SK-N-SH (cell line): Measurements from ENCODE around the gene JPH3. TPM values are rescaled to one million over a fixed set of nuclear protein-coding genes. Genes with fewer than 3 reads are reported as not detected.

ENCODE experiments used
- CTCF ChIA-PET: fragments of 300-600, 350-600 bp; formaldehyde crosslinking; extraction: SDS; loops from one replicate; lab custom pipeline; 2021; lab: Yijun Ruan, JAX
- POLR2A ChIA-PET: fragments of 350-600 bp; sonication (Branson Sonifier 250); formaldehyde crosslinking; extraction: SDS; loops from one replicate; lab custom pipeline; 2020; ENCODE audit warnings: antibody characterized with exemption, inconsistent platforms; lab: Yijun Ruan, JAX
- DNase-seq: peaks from one replicate; pipeline ENCODE4 v3.0.0; 2012
- H2AFZ ChIP-seq: fragments of 200-600 bp; sonication (generic); 2 replicates; pipeline ENCODE4 v1.8.1; 2016; ENCODE audit warnings: antibody characterized with exemption, mild to moderate bottlenecking, low read depth
- H3F3A ChIP-seq: fragments of 200-600 bp; sonication (generic); replicated peaks from 2 replicates; pipeline ENCODE3; 2016; ENCODE audit warnings: antibody characterized with exemption, mild to moderate bottlenecking; ENCODE audit not compliant: insufficient read depth
- H3K27ac ChIP-seq, 2 experiments: fragments of 200-500 bp in 1 of 2; fragments of 200-600 bp in 1 of 2; sonication (Bioruptor generic) in 1 of 2; sonication (generic), shearing (Covaris generic) in 1 of 2; 2 replicates each; pipeline versions ENCODE4 v1.5.1 to v1.6.1; 2014 to 2016; ENCODE audit warnings: low read depth in 2 of 2, inconsistent platforms in 1 of 2, low read length in 1 of 2, mild to moderate bottlenecking in 1 of 2, mixed read lengths in 1 of 2
- H3K27me3 ChIP-seq: fragments of 200-600 bp; sonication (generic), shearing (Covaris generic); 2 replicates; pipeline ENCODE4 v1.6.1; 2016; ENCODE audit warnings: mixed run types; ENCODE audit not compliant: insufficient read depth
- H3K36me3 ChIP-seq, 2 experiments: fragments of 200-500 bp in 1 of 2; fragments of 200-600 bp in 1 of 2; sonication (Bioruptor generic) in 1 of 2; sonication (generic) in 1 of 2; replicated peaks in 1 of 2; 2 replicates each; pipeline versions ENCODE3 to v1.5.1; 2014 to 2016; ENCODE audit warnings: low read length in 1 of 2, mild to moderate bottlenecking in 1 of 2; ENCODE audit not compliant: insufficient read depth in 2 of 2, control insufficient read depth in 1 of 2
- H3K4me1 ChIP-seq, 2 experiments: fragments of 200-500 bp in 1 of 2; fragments of 200-600 bp in 1 of 2; sonication (Bioruptor generic) in 1 of 2; sonication (generic), shearing (Covaris generic) in 1 of 2; 2 replicates each; pipeline versions ENCODE4 v1.5.1 to v1.6.1; 2014 to 2016; ENCODE audit warnings: low read depth in 1 of 2, low read length in 1 of 2, mixed run types in 1 of 2; ENCODE audit not compliant: insufficient read depth in 2 of 2, control insufficient read depth in 1 of 2
- H3K4me2 ChIP-seq: fragments of 200-600 bp; sonication (generic), shearing (Covaris generic); 2 replicates; pipeline ENCODE4 v1.6.1; 2017; ENCODE audit warnings: mixed run types
- H3K4me3 ChIP-seq, 2 experiments: fragments of 200-500 bp in 1 of 2; fragments of 200-600 bp in 1 of 2; sonication (Bioruptor generic) in 1 of 2; sonication (generic), shearing (Covaris generic) in 1 of 2; 2 replicates each; pipeline versions ENCODE4 v1.5.1 to v1.8.1; 2014 to 2016; ENCODE audit warnings: low read depth in 2 of 2, inconsistent platforms in 1 of 2, low read length in 1 of 2, mild to moderate bottlenecking in 1 of 2, mixed read lengths in 1 of 2, moderate library complexity in 1 of 2
- H3K79me2 ChIP-seq: fragments of 200-600 bp; sonication (generic); 2 replicates; pipeline ENCODE4 v1.8.1; 2017; ENCODE audit warnings: mild to moderate bottlenecking; ENCODE audit not compliant: insufficient read depth
- H3K9ac ChIP-seq: fragments of 200-600 bp; sonication (generic); 2 replicates; pipeline ENCODE4 v1.6.1; 2017; ENCODE audit warnings: mixed run types
- H3K9me2 ChIP-seq: fragments of 200-600 bp; sonication (generic); 2 replicates; pipeline ENCODE4 v1.6.1; 2017; ENCODE audit warnings: mixed run types
- H3K9me3 ChIP-seq: fragments of 200-600 bp; sonication (generic); 2 replicates; pipeline ENCODE4 v1.6.1; 2017; ENCODE audit warnings: mixed run types, mild to moderate bottlenecking, moderate library complexity
- H4K20me1 ChIP-seq: fragments of 200-600 bp; sonication (generic); 2 replicates; pipeline ENCODE4 v1.6.1; 2017; ENCODE audit warnings: mild to moderate bottlenecking, mixed run types; ENCODE audit not compliant: insufficient read depth
- EZH2phosphoT487 ChIP-seq: fragments of 200-600 bp; sonication (generic); IDR thresholded peaks from 2 replicates; pipeline ENCODE4 v1.6.1; 2017; ENCODE audit warnings: low read depth, mixed run types, mild to moderate bottlenecking, antibody characterized with exemption, moderate library complexity, borderline replicate concordance
- FOSL2 ChIP-seq: IDR thresholded peaks from 2 replicates; pipeline ENCODE4 v1.4.0; 2012; ENCODE audit warnings: low read depth, mild to moderate bottlenecking, moderate library complexity, borderline replicate concordance
- FOXJ3 ChIP-seq: sonication (generic); formaldehyde crosslinking; IDR thresholded peaks from 2 replicates; pipeline ENCODE4 v1.5.1; 2020; ENCODE audit warnings: mild to moderate bottlenecking, missing genetic modification reagents
- FOXM1 ChIP-seq: IDR thresholded peaks from 2 replicates; pipeline ENCODE4 v1.4.0; 2012; ENCODE audit warnings: low read depth, mild to moderate bottlenecking
- MAX ChIP-seq: IDR thresholded peaks from 2 replicates; pipeline ENCODE4 v1.4.0; 2012; ENCODE audit warnings: low read depth
- NFIC ChIP-seq: IDR thresholded peaks from 2 replicates; pipeline ENCODE4 v1.4.0; 2012; ENCODE audit warnings: borderline replicate concordance
- PBX3 ChIP-seq: IDR thresholded peaks from 2 replicates; pipeline ENCODE4; 2012
- POLR2AphosphoS5 ChIP-seq: IDR thresholded peaks from 2 replicates; pipeline ENCODE4 v1.6.1; 2012; ENCODE audit warnings: low read depth, low read length
- REST ChIP-seq: IDR thresholded peaks from 2 replicates; pipeline ENCODE4 v1.6.1; 2012; ENCODE audit warnings: mild to moderate bottlenecking, low read depth, low read length, moderate library complexity
- RFX5 ChIP-seq: IDR thresholded peaks from 2 replicates; pipeline ENCODE4 v1.6.1; 2012; ENCODE audit warnings: mild to moderate bottlenecking, improper control_type of control experiment, low read length
- RXRA ChIP-seq: IDR thresholded peaks from 2 replicates; pipeline ENCODE4 v1.4.0; 2012; ENCODE audit warnings: low read depth, mild to moderate bottlenecking, borderline replicate concordance
- SIN3A ChIP-seq: IDR thresholded peaks from 2 replicates; pipeline ENCODE4 v1.6.1; 2012; ENCODE audit warnings: low read depth, mild to moderate bottlenecking, low read length, moderate library complexity, borderline replicate concordance
- SMC3 ChIP-seq: IDR thresholded peaks from 2 replicates; pipeline ENCODE4 v1.6.1; 2012; ENCODE audit warnings: low read depth, low read length, improper control_type of control experiment
- TAF1 ChIP-seq: IDR thresholded peaks from 2 replicates; pipeline ENCODE4 v1.6.1; 2012; ENCODE audit warnings: low read depth, mild to moderate bottlenecking, low read length, moderate library complexity, borderline replicate concordance
- TCF12 ChIP-seq: IDR thresholded peaks from 2 replicates; pipeline ENCODE4 v1.4.0; 2012
- USF1 ChIP-seq: IDR thresholded peaks from 2 replicates; pipeline ENCODE4 v1.4.0; 2012; ENCODE audit warnings: low read depth, borderline replicate concordance
- YY1 ChIP-seq: IDR thresholded peaks from 2 replicates; pipeline ENCODE4 v1.4.0; 2012; ENCODE audit warnings: low read depth, mild to moderate bottlenecking
- WGBS: methylation state at CpG from one replicate; pipeline ENCODE4 v1.1.6; 2017; ENCODE audit warnings: low lambda C conversion rate; 5-methylcytosine and 5-hydroxymethylcytosine counted together
- polyA plus RNA-seq, 3 experiments: library from polyadenylated mRNA; depleted of rRNA; stranded (reverse); fragments of >200 nt; gene quantifications; 2 replicates each; pipeline ENCODE4 v1.2.3, GENCODE V29; 2012

The JPH3 gene
- polyA plus RNA-seq, 1 of the 3 experiments (the other 2 are of a cell fraction), result 0.25 TPM

- CTCF ChIA-PET, result interaction anchor here (0.5 to 11.7 kb wide), 11 partner anchors 11 to 289 kb away, joined by 3 to 229 read pairs (median 5); no protein-coding TSS in a partner anchor
- Histone ChIP-seq H3K4me2 (peak overlapping the region; percentile 81), H3K9ac (peak overlapping the region; percentile 77), H3K27ac (peak overlapping the region; percentile 48 to 99; a peak in 3 of 4 replicates), H3K4me3 (peak overlapping the region in 1 of 2 experiments; percentile 50; a peak in 1 of 4 replicates), H3K79me2 (no peaks in the 10 kb centered on the region), H3K9me2 (no peaks in the 10 kb centered on the region), H4K20me1 (no peaks in the 10 kb centered on the region), H3K4me1 (peaks cover 14 to 19% of the 10 kb centered on the region in 2 experiments; a peak in 3 of 4 replicates), H3K36me3 (no peaks in the 10 kb centered on the region), H3F3A (peaks cover 24% of the 10 kb centered on the region), H3K27me3 (no peaks in the 10 kb centered on the region), H3K9me3 (no peaks in the 10 kb centered on the region), H2AFZ (peak overlapping the region; percentile 66; the same call in 1 of the 2 replicates)
- no peak for TF ChIP-seq MAX
- no peak for TF ChIP-seq POLR2AphosphoS5
- TF ChIP-seq FOXM1, result no peak
- TF ChIP-seq EZH2phosphoT487, result no peak
- no peak for TF ChIP-seq REST
- no peak for TF ChIP-seq RFX5
- no peak for TF ChIP-seq SMC3
- TF ChIP-seq USF1, result no peak
- no peak for TF ChIP-seq RXRA
- no peak for TF ChIP-seq FOSL2
- no peak for TF ChIP-seq TCF12
- TF ChIP-seq TAF1, result no peak
- TF ChIP-seq SIN3A, result no peak
- TF ChIP-seq NFIC, result no peak
- no peak for TF ChIP-seq PBX3
- TF ChIP-seq FOXJ3, result no peak
- no peak for TF ChIP-seq YY1
- POLR2A ChIA-PET, result interaction anchor here (0.6 kb wide), 1 partner anchor 195 kb away, joined by 6 read pairs; no protein-coding TSS in a partner anchor
- peak; percentile 48 for DNase-seq
- WGBS, result 56% methylated on average over 26 of the region's 33 CpGs
Observed at GRCh38 chr16:87582216-87582965, 19.9 kb upstream of the JPH3 start.
